ENCODE data around the gene LACTB.

GRCh38 chr15:63135804-63136203 is 14.1 kb downstream of the LACTB start:
- TF ChIP-seq CTCF (IDR thresholded peaks at IDR 0.05) (no peak), POLR2AphosphoS5 (IDR thresholded peaks at IDR 0.05) (no peak), EP300 (IDR thresholded peaks at IDR 0.05) (no peak)

Data from gastroesophageal sphincter (tissue), 3 donors.